ENCODE data around the gene CTNNA1.
"Not testable (repeated sequence)": the region's sequence is repeated elsewhere in the genome, so short reads cannot be mapped to it uniquely, and the experiment has no call there.

Gene CTNNA1

DNA sequence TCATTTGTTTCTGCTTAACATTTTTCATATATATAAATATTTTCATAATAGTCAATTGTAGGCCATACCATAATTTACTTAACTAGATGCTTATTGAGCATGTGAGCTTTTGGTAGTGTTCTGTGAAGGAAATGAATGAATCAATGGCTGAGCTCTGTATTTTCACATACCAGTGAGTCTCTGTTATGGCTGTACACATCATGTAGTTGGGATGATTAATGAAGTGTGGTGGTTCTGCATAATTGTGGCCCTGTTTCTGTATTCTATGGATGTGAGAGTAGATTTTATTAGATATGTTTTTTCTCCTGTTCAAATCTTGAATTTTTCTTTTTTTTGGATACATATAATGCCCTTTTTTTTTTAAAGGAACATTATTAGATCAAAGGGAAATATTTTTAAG, 56.2 kb downstream of the CTNNA1 start:
- no peak for DNase-seq (ENCODE audit: low spot score)

- not testable (repeated sequence) for DNase-seq (ENCODE audit: low spot score)
These were observed 57.6 kb downstream of the CTNNA1 start for GRCh38 chr5:138810861-138811260.

DNA sequence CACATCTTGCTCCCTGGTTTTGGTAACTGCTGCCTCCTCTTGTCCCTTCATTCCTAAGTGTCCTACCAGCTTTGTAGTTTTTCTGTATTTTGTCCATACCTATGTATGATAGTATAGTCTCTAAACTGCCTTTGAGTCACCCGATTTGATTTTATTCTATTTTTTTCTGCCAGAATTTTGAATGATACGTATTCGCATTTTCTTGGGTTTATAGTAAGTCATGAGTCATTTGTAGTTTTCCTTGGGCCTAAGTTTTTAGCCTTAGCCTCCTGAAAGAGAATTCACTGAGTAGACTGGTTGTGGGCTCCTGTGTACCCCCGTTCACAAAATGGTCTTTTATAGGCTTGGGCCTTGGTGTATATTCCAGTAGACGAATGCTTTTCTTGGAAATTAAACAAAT, 62.3 kb downstream of the CTNNA1 start:
- no peak for DNase-seq (ENCODE audit: low spot score)

GRCh38 chr5:138817241-138817640, 64.0 kb downstream of the CTNNA1 start:
- DNase-seq (ENCODE audit: low spot score) = no peak

GRCh38 chr5:138819081-138819480, 65.9 kb downstream of the CTNNA1 start:
- no peak for DNase-seq (ENCODE audit: low spot score)

- no peak for DNase-seq (ENCODE audit: low spot score)
These were observed 67.5 kb downstream of the CTNNA1 start for GRCh38 chr5:138820695-138821094.

- no peak for DNase-seq (ENCODE audit: low spot score)
These were observed 71.3 kb downstream of the CTNNA1 start for GRCh38 chr5:138824516-138824915.

DNA sequence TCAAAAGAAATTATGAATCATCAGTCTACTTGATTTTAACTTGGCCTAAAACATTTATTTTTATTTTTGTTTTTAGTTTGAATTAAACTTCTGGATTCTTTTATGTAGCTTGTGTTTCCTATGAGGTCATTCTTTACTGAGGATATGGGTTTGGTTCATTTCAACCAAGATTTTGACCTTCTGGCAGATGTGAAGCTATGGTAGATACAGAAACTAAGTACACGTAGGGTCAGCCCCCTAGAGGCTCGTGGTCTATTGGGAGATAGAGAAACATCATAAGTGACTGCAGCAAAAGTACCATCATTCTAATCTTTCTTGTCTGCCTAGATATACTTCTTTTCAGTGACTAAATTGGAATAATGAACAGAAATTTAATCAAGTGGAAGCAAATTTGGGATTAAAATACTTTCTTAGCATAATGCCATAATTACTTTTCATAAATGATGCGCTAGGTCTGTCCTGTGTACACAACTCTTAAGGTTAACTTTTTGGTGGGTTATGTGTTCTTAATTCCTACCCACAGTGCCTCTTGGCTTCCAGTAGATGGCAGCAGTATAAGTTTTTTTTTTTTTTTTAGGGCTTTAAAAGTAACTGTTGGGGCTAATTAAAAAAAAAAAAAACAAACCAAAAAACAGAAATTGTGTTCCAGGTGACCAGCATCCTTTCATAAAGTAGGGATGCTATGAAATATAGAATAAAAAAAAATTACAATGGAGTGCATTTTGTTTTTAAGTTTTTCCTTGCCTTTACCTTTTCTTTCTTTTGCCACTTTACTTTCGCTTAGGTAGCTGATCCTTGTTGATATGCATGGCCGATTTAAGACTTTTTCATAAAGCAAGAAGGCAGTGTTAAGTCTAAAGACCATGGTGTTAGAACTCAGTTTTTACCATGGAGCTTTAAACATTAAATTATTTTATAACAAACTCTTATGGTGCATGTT, 72.0 kb downstream of the CTNNA1 start:
- DNase-seq (ENCODE audit: low spot score) = peak; percentile 23

- no peak for DNase-seq (ENCODE audit: low spot score)
These were observed 75.3 kb downstream of the CTNNA1 start for GRCh38 chr5:138828556-138828955.

- no peak for DNase-seq (ENCODE audit: low spot score)
These were observed 76.1 kb downstream of the CTNNA1 start for GRCh38 chr5:138829341-138829740.

DNA sequence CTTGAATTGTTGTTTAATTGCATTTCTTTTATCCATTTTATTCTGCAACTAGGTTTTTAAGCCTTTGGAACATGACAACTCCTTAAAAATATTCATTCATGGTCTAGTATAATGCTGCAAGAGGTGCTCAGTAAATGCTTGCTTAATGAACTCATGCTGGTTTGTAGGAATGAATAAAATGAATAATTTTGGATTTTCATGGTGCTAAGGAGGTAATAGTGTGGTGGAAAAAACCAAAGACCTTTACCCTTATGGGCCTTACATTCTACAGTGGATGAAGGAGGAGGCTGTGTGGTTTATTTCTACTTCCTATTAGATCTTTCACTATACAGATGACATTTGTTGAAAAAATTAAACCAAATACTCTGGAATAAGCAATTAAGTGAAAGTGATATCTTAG, 78.5 kb downstream of the CTNNA1 start:
- DNase-seq (ENCODE audit: low spot score) = no peak

GRCh38 chr5:138832218-138832617, 79.0 kb downstream of the CTNNA1 start:
- no peak for DNase-seq (ENCODE audit: low spot score)

GRCh38 chr5:138833080-138833479, 79.9 kb downstream of the CTNNA1 start:
- DNase-seq (ENCODE audit: low spot score) = no peak

DNA sequence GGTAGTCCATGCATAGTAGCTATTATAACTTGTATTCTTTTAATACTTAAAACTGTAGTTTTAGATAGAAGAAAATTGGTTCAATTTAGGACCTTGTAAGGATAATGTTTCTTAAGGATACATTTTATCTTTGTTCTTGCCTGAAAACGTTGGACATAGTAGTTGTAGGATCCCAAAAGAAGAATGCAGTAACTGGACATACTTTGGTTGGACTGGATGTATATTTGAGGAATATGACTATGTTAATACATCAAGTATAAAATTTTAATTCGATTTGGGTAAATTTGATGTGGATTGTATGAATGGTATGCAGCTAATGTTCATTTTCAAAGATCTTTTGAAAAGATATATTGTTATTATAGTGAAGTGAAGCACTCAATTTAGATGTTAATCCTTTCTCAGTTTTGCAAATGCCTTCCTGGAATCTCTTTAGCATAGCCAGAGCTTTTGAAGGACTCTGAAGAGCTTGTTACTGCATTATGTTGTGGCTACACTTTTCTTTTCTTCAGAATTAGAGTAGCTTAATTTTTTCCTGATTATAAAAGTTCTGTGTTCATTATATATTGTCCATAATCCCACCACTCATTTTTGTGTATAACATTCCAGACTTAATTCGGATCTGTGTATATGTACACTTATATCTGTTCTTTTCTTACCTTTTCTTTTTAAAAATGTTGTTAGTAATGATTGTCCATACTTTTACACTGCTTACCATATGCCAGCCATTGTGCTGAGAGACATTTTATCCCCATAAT, 80.7 kb downstream of the CTNNA1 start:
- DNase-seq (ENCODE audit: low spot score) = no peak

GRCh38 chr5:138834853-138835252, 81.6 kb downstream of the CTNNA1 start:
- not testable (repeated sequence) for DNase-seq (ENCODE audit: low spot score)

DNA sequence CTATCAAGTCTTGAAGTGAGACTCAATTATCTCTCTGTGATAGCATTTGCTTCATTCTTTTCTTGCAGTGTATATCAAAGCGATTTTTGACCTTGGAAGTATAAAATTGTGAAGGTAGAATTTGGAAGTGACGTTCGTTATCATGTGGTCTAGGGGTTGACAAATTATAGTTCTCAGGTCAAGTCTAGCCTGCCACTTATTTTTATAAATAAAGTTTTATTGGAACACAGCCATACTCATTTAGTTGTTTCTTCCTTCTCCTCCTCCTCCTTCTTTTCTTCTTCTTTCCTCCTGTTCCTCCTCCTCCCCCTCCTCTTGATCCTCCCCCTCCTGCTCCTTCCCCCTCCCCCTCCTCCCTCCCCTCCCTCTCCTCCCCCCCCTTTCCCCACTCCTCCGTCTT, 83.9 kb downstream of the CTNNA1 start:
- DNase-seq (ENCODE audit: low spot score) = no peak

DNA sequence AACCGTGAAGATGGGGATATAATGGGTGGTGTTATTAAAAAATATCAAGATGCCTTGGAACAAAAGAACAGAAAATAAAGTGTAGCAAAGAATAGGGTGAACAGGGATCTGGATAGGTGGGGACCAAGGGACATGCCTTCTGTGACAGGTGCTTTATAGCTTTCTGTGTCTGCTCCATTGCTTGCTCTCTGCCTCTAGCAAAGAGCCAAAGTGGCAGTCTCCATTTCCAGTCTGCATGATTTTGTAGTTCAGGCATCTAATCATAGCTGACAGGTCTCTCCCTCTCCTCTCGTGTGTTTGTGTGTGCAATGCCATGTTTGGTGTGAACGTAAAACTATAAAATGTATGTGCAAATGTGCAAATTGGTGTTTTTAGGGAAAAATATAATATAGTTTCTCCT, 86.9 kb downstream of the CTNNA1 start:
- DNase-seq (ENCODE audit: low spot score) = no peak

DNA sequence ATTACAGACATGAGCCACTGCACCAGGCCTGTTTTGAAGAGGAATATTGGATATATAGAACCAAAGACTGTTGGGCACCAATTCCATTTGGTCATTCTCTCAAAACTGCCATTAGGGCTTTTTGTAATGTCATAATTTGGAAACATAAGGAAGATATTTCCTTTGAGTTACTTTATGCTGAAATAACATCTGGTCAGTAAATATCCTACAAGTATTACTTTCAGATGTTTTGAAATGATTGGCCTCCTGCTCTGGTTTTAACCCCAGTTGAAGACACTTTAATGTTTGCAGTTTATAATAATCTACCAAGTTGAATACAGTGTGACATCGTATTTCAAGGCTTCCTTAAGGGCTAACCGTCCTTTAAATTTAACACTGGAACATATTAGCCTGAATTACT, 88.3 kb downstream of the CTNNA1 start:
- DNase-seq (ENCODE audit: low spot score) = no peak

DNA sequence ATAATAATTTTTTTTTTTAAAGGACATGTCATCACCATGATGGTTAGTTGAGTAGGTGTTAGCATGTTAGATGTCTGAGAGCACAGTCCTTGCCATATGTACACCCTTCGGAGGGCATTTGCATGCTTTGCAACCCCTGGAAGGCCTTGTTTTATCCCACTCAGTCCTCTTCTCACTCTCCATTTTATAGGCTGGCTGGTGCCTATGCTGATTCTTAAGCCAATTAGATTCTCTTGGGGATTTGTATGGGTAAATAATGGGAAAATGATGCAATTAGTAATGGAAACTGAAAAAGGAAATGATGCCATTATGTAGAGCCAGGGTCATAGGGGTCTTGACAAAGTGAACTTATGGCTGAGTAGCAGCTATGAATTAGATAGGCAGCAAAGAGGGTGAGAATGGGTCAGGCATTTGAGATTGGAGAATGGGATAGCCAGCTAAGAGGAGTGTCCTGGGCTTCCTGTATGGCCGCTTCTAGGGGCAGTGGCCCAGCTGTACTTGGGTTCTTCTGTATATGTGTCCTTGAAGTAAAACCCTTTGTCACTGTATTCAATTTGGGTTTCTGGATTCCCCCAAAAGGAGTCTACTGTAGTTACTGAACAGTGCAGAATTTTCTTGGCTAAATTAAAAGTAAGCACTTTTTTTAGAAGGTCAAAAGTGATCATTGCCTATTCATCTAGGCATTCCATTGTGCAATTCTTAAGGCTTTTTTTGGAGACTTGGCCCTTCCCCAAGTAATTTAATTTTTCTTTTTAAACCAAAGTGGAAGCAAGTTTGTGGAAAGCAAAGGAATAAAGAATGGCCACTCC, 90.3 kb downstream of the CTNNA1 start:
- no peak for DNase-seq (ENCODE audit: low spot score)

DNA sequence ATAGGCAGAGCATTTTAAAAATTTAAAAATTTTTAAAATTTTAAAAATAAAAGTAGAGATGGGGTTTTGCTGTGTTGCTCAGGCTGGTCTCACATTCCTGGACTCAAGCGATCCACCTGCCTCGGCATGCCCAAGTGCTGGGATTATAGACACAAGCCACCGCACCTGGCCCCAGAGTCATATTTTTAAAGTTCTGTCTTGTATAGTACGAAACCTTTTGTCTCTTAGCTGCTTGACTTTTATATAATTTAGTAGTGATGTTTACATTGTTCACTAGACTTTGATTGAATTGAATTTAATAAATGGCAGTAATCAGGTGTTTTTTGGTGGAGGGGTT, 90.9 kb downstream of the CTNNA1 start:
- no peak for DNase-seq (ENCODE audit: low spot score)

- no peak for DNase-seq (ENCODE audit: low spot score)
These were observed 91.7 kb downstream of the CTNNA1 start for GRCh38 chr5:138844812-138845513.

- DNase-seq (ENCODE audit: low spot score) = no peak
These were observed 96.2 kb downstream of the CTNNA1 start for GRCh38 chr5:138849439-138849838.
